Hepatocyte (in vitro differentiated cells): Measurements from ENCODE around the gene FAM222B.

Experiments used
- CTCF ChIP-seq: fragments of 200-600 bp; sonication (generic); IDR thresholded peaks from 2 replicates; pipeline ENCODE4 v1.5.1; 2016; ENCODE audit warnings: antibody characterized with exemption, mild to moderate bottlenecking; ENCODE audit not compliant: poor library complexity
- EZH2 ChIP-seq: fragments of 200-600 bp; sonication (generic); IDR thresholded peaks from 2 replicates; pipeline ENCODE4 v1.6.1; 2016; ENCODE audit warnings: antibody characterized with exemption, mild to moderate bottlenecking, borderline replicate concordance
- EZH2phosphoT487 ChIP-seq: fragments of 200-600 bp; sonication (generic); IDR thresholded peaks from one replicate; pipeline ENCODE4 v1.6.1; 2018; ENCODE audit warnings: antibody characterized with exemption, mild to moderate bottlenecking, low read depth, moderate library complexity; ENCODE audit not compliant: unreplicated experiment, severe bottlenecking

GRCh38 chr17:28758411-28759121 lies 84.0 kb downstream of the FAM222B start:
- TF ChIP-seq CTCF, result no peak
- no peak for TF ChIP-seq EZH2
- TF ChIP-seq EZH2phosphoT487, result no peak
